CD14-positive monocyte (primary cell): ENCODE results near the gene CDYL2. TPM values are rescaled to one million over a fixed set of nuclear protein-coding genes. Genes with fewer than 3 reads are reported as not detected.

ENCODE experiments used
- DNase-seq, 3 donors: peaks; one replicate each; pipeline ENCODE4 v3.0.0-alpha.2; 2011 to 2022
- H2AFZ ChIP-seq: 2 replicates; pipeline ENCODE4 v1.6.0; 2012; ENCODE audit warnings: mild to moderate bottlenecking, low read depth, low read length, inconsistent platforms; ENCODE audit not compliant: insufficient read depth, poor library complexity, severe bottlenecking
- H3K27ac ChIP-seq, 2 donors: 1 replicate in 1 of 2; 2 replicates in 1 of 2; pipeline ENCODE4 v1.5.1; 2012 to 2013; ENCODE audit warnings: low read length in 2 of 2, control low read depth in 1 of 2, inconsistent platforms in 1 of 2, low read depth in 1 of 2, mild to moderate bottlenecking in 1 of 2
- H3K27me3 ChIP-seq, 2 donors: one replicate each; pipeline versions ENCODE4 v1.6.0 to v1.6.1; 2011 to 2013; ENCODE audit warnings: low read length in 2 of 2; ENCODE audit not compliant: control insufficient read depth in 2 of 2, insufficient read depth in 2 of 2
- H3K36me3 ChIP-seq, 2 donors: replicated peaks in 1 of 2; 1 replicate in 1 of 2; 2 replicates in 1 of 2; pipeline versions ENCODE4 v1.5.1 to v1.6.1; 2012 to 2013; ENCODE audit warnings: low read length in 2 of 2, control low read depth in 1 of 2, inconsistent platforms in 1 of 2, mild to moderate bottlenecking in 1 of 2; ENCODE audit not compliant: insufficient read depth in 2 of 2, control insufficient read depth in 1 of 2
- H3K4me1 ChIP-seq, 2 donors: 1 replicate in 1 of 2; 2 replicates in 1 of 2; pipeline versions ENCODE4 v1.5.1 to v1.6.1; 2012 to 2013; ENCODE audit warnings: low read length in 2 of 2, control low read depth in 1 of 2, inconsistent platforms in 1 of 2, mild to moderate bottlenecking in 1 of 2, moderate library complexity in 1 of 2; ENCODE audit not compliant: insufficient read depth in 2 of 2, control insufficient read depth in 1 of 2
- H3K4me2 ChIP-seq: replicated peaks from 2 replicates; pipeline ENCODE3; 2012; ENCODE audit warnings: low read length, moderate library complexity, mild to moderate bottlenecking; ENCODE audit not compliant: poor library complexity, severe bottlenecking; ENCODE audit errors: extremely low read depth
- H3K4me3 ChIP-seq, 3 experiments: fragments of 200-600 bp in 1 of 3; sonication (generic) in 1 of 3; replicated peaks in 1 of 3; 1 replicate in 2 of 3; 2 replicates in 1 of 3; pipeline ENCODE4 v1.5.1; 2011 to 2013; ENCODE audit warnings: low read length in 3 of 3, mild to moderate bottlenecking in 3 of 3, control low read depth in 2 of 3, low read depth in 2 of 3, inconsistent platforms in 1 of 3, moderate library complexity in 1 of 3
- H3K79me2 ChIP-seq: 2 replicates; pipeline ENCODE4 v1.6.0; 2012; ENCODE audit warnings: mild to moderate bottlenecking, control low read depth, inconsistent platforms, low read length, moderate library complexity; ENCODE audit not compliant: insufficient read depth
- H3K9ac ChIP-seq: 2 replicates; pipeline ENCODE4 v1.6.0; 2017; ENCODE audit warnings: low read length, mild to moderate bottlenecking; ENCODE audit not compliant: insufficient read depth, poor library complexity, severe bottlenecking
- H3K9me3 ChIP-seq, 2 donors: replicated peaks in 1 of 2; 1 replicate in 1 of 2; 2 replicates in 1 of 2; pipeline versions ENCODE4 v1.5.1 to v1.6.1; 2012 to 2013; ENCODE audit warnings: low read length in 2 of 2, control low read depth in 1 of 2; ENCODE audit not compliant: control insufficient read depth in 1 of 2, insufficient read depth in 1 of 2
- H4K20me1 ChIP-seq: 2 replicates; pipeline ENCODE4 v1.6.0; 2012; ENCODE audit warnings: mild to moderate bottlenecking, low read length, control low read depth, moderate library complexity; ENCODE audit not compliant: insufficient read depth
- H3K27ac Mint-ChIP-seq, 7 donors: one replicate each; pipeline ENCODE4 v1.8.0; 2020; ENCODE audit warnings: mild to moderate bottlenecking in 7 of 7, mixed read lengths in 7 of 7, moderate library complexity in 6 of 7, inconsistent platforms in 2 of 7
- H3K27me3 Mint-ChIP-seq, 3 donors: one replicate each; pipeline ENCODE4 v1.8.0; 2021 to 2022; ENCODE audit warnings: low read depth in 3 of 3, mild to moderate bottlenecking in 3 of 3, mixed read lengths in 3 of 3, moderate library complexity in 3 of 3, inconsistent platforms in 1 of 3
- H3K36me3 Mint-ChIP-seq, 2 donors: one replicate each; pipeline ENCODE4 v1.8.0; 2020; ENCODE audit warnings: mixed read lengths in 2 of 2, inconsistent platforms in 1 of 2, mild to moderate bottlenecking in 1 of 2
- H3K4me1 Mint-ChIP-seq: one replicate; pipeline ENCODE4 v1.8.0; 2020; ENCODE audit warnings: mild to moderate bottlenecking, mixed read lengths
- H3K4me3 Mint-ChIP-seq, 2 donors: one replicate each; pipeline ENCODE4 v1.8.0; 2020; ENCODE audit warnings: mild to moderate bottlenecking in 2 of 2, mixed read lengths in 2 of 2, moderate library complexity in 1 of 2
- H3K9me3 Mint-ChIP-seq, 7 donors: one replicate each; pipeline ENCODE4 v1.8.0; 2020 to 2022; ENCODE audit warnings: mixed read lengths in 7 of 7, mild to moderate bottlenecking in 6 of 7, moderate library complexity in 6 of 7, inconsistent platforms in 2 of 7
- WGBS: methylation state at CpG from one replicate; pipeline ENCODE4 v1.1.5; 2013; ENCODE audit warnings: missing lambda C conversion rate; ENCODE audit not compliant: insufficient coverage; 5-methylcytosine and 5-hydroxymethylcytosine counted together
- intact Hi-C, 2 donors: fragments of 100-400 bp; cut with micrococcal nuclease; formaldehyde crosslinking; loops; one replicate each; pipeline versions ENCODE4 v1.15.0 to v1.15.1; 2023
- polyA plus RNA-seq, 3 donors: library from polyadenylated mRNA; depleted of rRNA in 1 of 3; unstranded in 2 of 3; stranded (reverse) in 1 of 3; fragments of 300-500 nt in 2 of 3; fragments of >200 nt in 1 of 3; fragmentation: Illumina TruSeq in 2 of 3; gene quantifications; 1 replicate in 2 of 3; 2 replicates in 1 of 3; pipeline ENCODE4 v1.2.3, GENCODE V29; 2012 to 2021
- TF ChIP-seq, protein P1 (sequence below): fragments of 200-600 bp; IDR thresholded peaks from one replicate; pipeline ENCODE4 v1.8.0; 2022; ENCODE audit warnings: antibody characterized with exemption, mild to moderate bottlenecking

The CDYL2 gene
- polyA plus RNA-seq, 3 donors = 0.42 to 2.6 (median 0.93) TPM

DNA sequence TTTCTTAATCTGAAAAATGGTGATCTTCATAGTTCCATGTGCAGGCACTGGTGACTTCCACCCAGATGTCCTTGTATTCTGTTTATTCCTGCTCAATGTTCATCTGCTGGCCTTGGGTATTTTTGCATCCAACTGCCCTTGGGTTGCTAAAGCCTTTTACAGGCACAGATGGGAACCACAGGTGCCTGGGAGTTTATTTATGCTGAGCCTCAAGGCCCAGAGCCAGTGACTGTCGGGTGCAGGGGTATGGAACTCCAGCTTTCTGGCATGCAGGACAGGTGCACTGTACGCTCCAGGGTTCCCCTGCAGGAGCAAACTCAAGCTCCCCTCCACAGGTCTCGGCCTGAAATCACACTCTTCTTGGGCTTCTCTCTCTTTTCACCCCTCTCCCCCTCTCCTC, 241.3 kb downstream of the CDYL2 start:
- H3K4me2 ChIP-seq = no peak overlapping the region
- H3K4me3 ChIP-seq = no peak overlapping the region
- H3K4me1 Mint-ChIP-seq = peaks cover 3% of the 10 kb centered on the region
- WGBS = 88% methylated on average over 2 of the region's 3 CpGs
- no peak overlapping the region for H3K9ac ChIP-seq
- peaks cover 2 to 8% (median 6%) of the 10 kb centered on the region in 3 donors for H3K27me3 Mint-ChIP-seq
- no peaks in the 10 kb centered on the region for H3K79me2 ChIP-seq
- H3K9me3 ChIP-seq = no peaks in the 10 kb centered on the region
- TF ChIP-seq, protein P1, sequence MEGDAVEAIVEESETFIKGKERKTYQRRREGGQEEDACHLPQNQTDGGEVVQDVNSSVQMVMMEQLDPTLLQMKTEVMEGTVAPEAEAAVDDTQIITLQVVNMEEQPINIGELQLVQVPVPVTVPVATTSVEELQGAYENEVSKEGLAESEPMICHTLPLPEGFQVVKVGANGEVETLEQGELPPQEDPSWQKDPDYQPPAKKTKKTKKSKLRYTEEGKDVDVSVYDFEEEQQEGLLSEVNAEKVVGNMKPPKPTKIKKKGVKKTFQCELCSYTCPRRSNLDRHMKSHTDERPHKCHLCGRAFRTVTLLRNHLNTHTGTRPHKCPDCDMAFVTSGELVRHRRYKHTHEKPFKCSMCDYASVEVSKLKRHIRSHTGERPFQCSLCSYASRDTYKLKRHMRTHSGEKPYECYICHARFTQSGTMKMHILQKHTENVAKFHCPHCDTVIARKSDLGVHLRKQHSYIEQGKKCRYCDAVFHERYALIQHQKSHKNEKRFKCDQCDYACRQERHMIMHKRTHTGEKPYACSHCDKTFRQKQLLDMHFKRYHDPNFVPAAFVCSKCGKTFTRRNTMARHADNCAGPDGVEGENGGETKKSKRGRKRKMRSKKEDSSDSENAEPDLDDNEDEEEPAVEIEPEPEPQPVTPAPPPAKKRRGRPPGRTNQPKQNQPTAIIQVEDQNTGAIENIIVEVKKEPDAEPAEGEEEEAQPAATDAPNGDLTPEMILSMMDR = no peak
- no peaks in the 10 kb centered on the region for H3K36me3 Mint-ChIP-seq
- H3K27ac Mint-ChIP-seq = peak overlapping the region in 1 of 7 donors; percentile 29
- intact Hi-C loops = no loop called here
- H3K27me3 ChIP-seq = no peaks in the 10 kb centered on the region
- peaks cover 0 to 2% (median 1%) of the 10 kb centered on the region in 7 donors for H3K9me3 Mint-ChIP-seq
- no peaks in the 10 kb centered on the region for H3K36me3 ChIP-seq
- H3K4me1 ChIP-seq = no peaks in the 10 kb centered on the region
- DNase-seq = no peak
- no peak overlapping the region for H3K4me3 Mint-ChIP-seq
- H4K20me1 ChIP-seq = no peaks in the 10 kb centered on the region
- no peak overlapping the region for H2AFZ ChIP-seq
- no peak overlapping the region for H3K27ac ChIP-seq

DNA sequence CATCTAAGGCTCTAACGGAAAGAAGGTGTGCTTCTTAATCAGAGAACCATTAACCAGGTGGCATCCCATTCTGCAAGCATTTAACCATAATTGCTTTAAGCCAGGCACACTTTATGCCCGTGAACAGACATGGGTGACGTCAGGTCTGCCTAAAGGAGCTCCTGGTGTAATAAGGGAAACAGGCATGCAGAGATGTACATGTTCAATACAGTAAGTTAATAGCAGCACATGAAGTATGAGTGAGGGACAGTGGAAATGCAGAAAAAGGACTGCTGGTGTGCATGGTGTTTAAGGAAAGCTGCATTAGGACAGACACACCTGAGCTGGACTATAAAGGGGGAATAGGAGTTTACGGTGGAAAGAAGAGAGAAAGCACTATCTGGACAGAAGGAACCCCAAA, 245.0 kb downstream of the CDYL2 start:
- Mint-ChIP-seq H3K4me1 (peaks cover 3% of the 10 kb centered on the region), H3K27ac (no peak overlapping the region), H3K27me3 (peaks cover 2 to 4% (median 2%) of the 10 kb centered on the region in 3 donors), H3K9me3 (no peaks in the 10 kb centered on the region), H3K36me3 (no peaks in the 10 kb centered on the region), H3K4me3 (no peak overlapping the region)
- H3K27me3 ChIP-seq = no peaks in the 10 kb centered on the region
- H3K4me3 ChIP-seq = no peak overlapping the region
- TF ChIP-seq, protein P1 = no peak
- no peak overlapping the region for H2AFZ ChIP-seq
- intact Hi-C loops = no loop called here
- no peak overlapping the region for H3K4me2 ChIP-seq
- no peaks in the 10 kb centered on the region for H3K4me1 ChIP-seq
- no peaks in the 10 kb centered on the region for H4K20me1 ChIP-seq
- DNase-seq = no peak
- H3K36me3 ChIP-seq = no peaks in the 10 kb centered on the region
- 80% methylated on average over 2 of the region's 4 CpGs for WGBS
- H3K79me2 ChIP-seq = no peaks in the 10 kb centered on the region
- H3K27ac ChIP-seq = no peak overlapping the region
- no peak overlapping the region for H3K9ac ChIP-seq
- no peaks in the 10 kb centered on the region for H3K9me3 ChIP-seq
